VCaP (cell line): ENCODE data around the gene UMAD1.

ENCODE experiments used
- H3K27ac ChIP-seq: fragments of 450-650 bp; 2 replicates; pipeline ENCODE4 v1.5.1; 2017
- CTCF ChIP-seq: fragments of 450-650 bp; conservative IDR thresholded peaks from 2 replicates; pipeline ENCODE4 v1.5.1; 2017; ENCODE audit warnings: mild to moderate bottlenecking, moderate library complexity

UMAD1 gene

GRCh38 chr7:7768977-7769709 is 128.6 kb downstream of the UMAD1 start:
- TF ChIP-seq CTCF: no peak
- H3K27ac ChIP-seq: no peak overlapping the region

GRCh38 chr7:7769710-7770627 is 129.4 kb downstream of the UMAD1 start:
- H3K27ac ChIP-seq: no peak overlapping the region
- TF ChIP-seq CTCF: no peak

GRCh38 chr7:7771452-7771851 is 130.9 kb downstream of the UMAD1 start:
- TF ChIP-seq CTCF: no peak
- no peak overlapping the region for H3K27ac ChIP-seq

- TF ChIP-seq CTCF: no peak
- no peak overlapping the region for H3K27ac ChIP-seq
These were observed 131.9 kb downstream of the UMAD1 start for GRCh38 chr7:7772397-7772821.

- no peak overlapping the region for H3K27ac ChIP-seq
- TF ChIP-seq CTCF: no peak
These were observed 133.1 kb downstream of the UMAD1 start for GRCh38 chr7:7773334-7774309.

GRCh38 chr7:7779888-7780287 is 139.3 kb downstream of the UMAD1 start:
- TF ChIP-seq CTCF: no peak
- H3K27ac ChIP-seq: peak overlapping the region; percentile 59
